KMS-11 (cell line): ENCODE measurements around the gene ZNF680.

ENCODE experiments used
- H2AFZ ChIP-seq: fragments of 200-600 bp; sonication (generic); 2 replicates; pipeline ENCODE4 v1.6.1; 2016; ENCODE audit warnings: antibody characterized with exemption, mixed run types, low read depth
- H3K27ac ChIP-seq: fragments of 200-600 bp; sonication (generic); 2 replicates; pipeline ENCODE4 v1.6.1; 2016; ENCODE audit warnings: mild to moderate bottlenecking, mixed run types
- H3K27me3 ChIP-seq: fragments of 200-600 bp; sonication (generic); 2 replicates; pipeline ENCODE4 v1.6.1; 2017; ENCODE audit warnings: mild to moderate bottlenecking, low read depth, mixed run types, moderate library complexity; ENCODE audit not compliant: insufficient read depth
- H3K36me3 ChIP-seq: fragments of 200-600 bp; sonication (generic); 2 replicates; pipeline ENCODE4 v1.6.1; 2017; ENCODE audit warnings: mild to moderate bottlenecking, mixed run types; ENCODE audit not compliant: insufficient read depth
- H3K4me1 ChIP-seq: fragments of 200-600 bp; sonication (generic); 2 replicates; pipeline ENCODE4 v1.6.1; 2016; ENCODE audit warnings: mild to moderate bottlenecking, low read depth, mixed run types; ENCODE audit not compliant: poor library complexity, severe bottlenecking
- H3K4me2 ChIP-seq: fragments of 200-600 bp; sonication (generic); 2 replicates; pipeline ENCODE4 v1.7.0; 2016; ENCODE audit warnings: mild to moderate bottlenecking, mixed run types
- H3K4me3 ChIP-seq: fragments of 200-600 bp; sonication (generic); IDR thresholded peaks from 2 replicates; pipeline ENCODE4 v1.6.1; 2017; ENCODE audit warnings: low read depth, low read length, mixed read lengths; ENCODE audit not compliant: insufficient read depth
- H3K79me2 ChIP-seq: fragments of 200-600 bp; sonication (generic); 2 replicates; pipeline ENCODE4 v1.6.1; 2016; ENCODE audit warnings: low read depth, mixed run types; ENCODE audit not compliant: insufficient read depth
- H3K9ac ChIP-seq: fragments of 200-600 bp; sonication (generic); 2 replicates; pipeline ENCODE4 v1.6.1; 2016; ENCODE audit warnings: mild to moderate bottlenecking, mixed run types
- H4K20me1 ChIP-seq: fragments of 200-600 bp; sonication (generic); 2 replicates; pipeline ENCODE4 v1.6.1; 2016; ENCODE audit warnings: mild to moderate bottlenecking, mixed run types; ENCODE audit not compliant: insufficient read depth
- TF ChIP-seq, protein P1 (sequence below): fragments of 200-600 bp; sonication (generic); conservative IDR thresholded peaks from 2 replicates; pipeline ENCODE4 v1.6.1; 2017; ENCODE audit warnings: low read depth, mild to moderate bottlenecking, antibody characterized with exemption, low read length, moderate library complexity, mixed read lengths

ZNF680 gene

DNA sequence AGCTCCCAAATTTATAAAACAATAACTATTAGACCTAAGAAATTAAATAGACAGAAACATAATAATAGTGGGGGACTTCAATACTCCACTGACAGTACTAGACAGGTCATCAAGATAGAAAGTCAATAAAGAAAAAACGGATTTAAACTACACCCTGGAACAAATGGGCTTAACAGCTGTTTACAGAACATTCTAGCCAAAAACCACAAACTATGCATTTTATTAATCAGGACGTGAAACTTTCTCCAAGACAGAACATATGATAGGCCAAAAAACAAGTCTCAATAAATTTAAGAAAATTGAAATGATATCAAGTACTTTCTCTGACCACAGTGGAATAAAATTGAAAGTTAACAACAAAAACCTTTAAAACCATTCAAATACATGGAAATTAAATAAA is 46.4 kb downstream of the ZNF680 start:
- H2AFZ ChIP-seq, result no peak overlapping the region
- TF ChIP-seq, protein P1, sequence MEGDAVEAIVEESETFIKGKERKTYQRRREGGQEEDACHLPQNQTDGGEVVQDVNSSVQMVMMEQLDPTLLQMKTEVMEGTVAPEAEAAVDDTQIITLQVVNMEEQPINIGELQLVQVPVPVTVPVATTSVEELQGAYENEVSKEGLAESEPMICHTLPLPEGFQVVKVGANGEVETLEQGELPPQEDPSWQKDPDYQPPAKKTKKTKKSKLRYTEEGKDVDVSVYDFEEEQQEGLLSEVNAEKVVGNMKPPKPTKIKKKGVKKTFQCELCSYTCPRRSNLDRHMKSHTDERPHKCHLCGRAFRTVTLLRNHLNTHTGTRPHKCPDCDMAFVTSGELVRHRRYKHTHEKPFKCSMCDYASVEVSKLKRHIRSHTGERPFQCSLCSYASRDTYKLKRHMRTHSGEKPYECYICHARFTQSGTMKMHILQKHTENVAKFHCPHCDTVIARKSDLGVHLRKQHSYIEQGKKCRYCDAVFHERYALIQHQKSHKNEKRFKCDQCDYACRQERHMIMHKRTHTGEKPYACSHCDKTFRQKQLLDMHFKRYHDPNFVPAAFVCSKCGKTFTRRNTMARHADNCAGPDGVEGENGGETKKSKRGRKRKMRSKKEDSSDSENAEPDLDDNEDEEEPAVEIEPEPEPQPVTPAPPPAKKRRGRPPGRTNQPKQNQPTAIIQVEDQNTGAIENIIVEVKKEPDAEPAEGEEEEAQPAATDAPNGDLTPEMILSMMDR, result no peak

DNA sequence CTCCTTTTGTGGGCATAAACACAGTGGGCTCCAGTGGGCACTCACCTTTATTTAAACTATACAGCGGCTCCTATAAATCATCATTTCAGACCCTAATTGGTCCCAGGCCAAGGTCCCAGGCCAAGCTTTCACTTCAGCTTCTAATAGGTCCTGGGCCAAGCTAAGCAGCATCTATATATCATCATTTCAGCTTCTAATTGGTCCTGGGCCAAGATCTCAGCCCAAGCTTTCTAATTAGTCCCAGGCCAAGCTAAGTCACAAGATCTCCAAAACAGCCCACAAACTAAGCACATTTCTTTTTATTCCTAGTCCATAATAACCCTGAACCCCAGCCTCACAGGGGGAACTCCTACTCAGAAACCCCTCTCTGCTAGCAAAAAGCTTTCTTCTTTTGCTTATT is 47.1 kb downstream of the ZNF680 start:
- TF ChIP-seq, protein P1, result no peak
- Histone ChIP-seq H3K79me2 (no peaks in the 10 kb centered on the region), H3K4me2 (no peak overlapping the region), H3K4me1 (no peaks in the 10 kb centered on the region), H3K9ac (no peak overlapping the region), H4K20me1 (no peaks in the 10 kb centered on the region), H3K4me3 (no peak overlapping the region), H3K27me3 (no peaks in the 10 kb centered on the region), H3K36me3 (no peaks in the 10 kb centered on the region), H3K27ac (no peak overlapping the region), H2AFZ (no peak overlapping the region)

More for the DNA sequence above, 46.4 kb downstream of the ZNF680 start:
- no peak overlapping the region for H3K4me3 ChIP-seq
- no peaks in the 10 kb centered on the region for H3K79me2 ChIP-seq
- no peak overlapping the region for H3K27ac ChIP-seq
- H3K36me3 ChIP-seq, result no peaks in the 10 kb centered on the region
- H3K4me2 ChIP-seq, result no peak overlapping the region
- no peaks in the 10 kb centered on the region for H3K27me3 ChIP-seq
- H3K4me1 ChIP-seq, result no peaks in the 10 kb centered on the region
- H3K9ac ChIP-seq, result no peak overlapping the region
- H4K20me1 ChIP-seq, result no peaks in the 10 kb centered on the region

DNA sequence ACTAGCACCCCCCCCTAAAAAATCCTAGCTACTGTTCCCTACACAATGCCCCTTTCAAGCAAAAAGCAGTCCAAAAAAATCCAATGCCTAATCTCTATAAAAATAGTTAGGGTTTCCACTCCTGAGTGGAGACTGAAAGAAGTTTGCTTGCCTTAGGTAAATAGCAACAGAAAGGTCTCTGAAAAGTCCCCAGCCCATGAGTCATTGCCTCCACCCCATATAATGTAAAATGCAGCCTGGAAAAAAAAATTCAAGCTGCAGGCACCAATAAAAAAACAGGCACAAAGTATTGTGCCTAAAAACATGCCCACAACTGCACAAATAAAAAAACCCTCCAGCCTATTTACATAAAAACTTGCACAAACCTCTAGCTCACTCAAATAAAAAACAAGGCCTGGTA is 47.5 kb downstream of the ZNF680 start:
- H3K36me3 ChIP-seq, result no peaks in the 10 kb centered on the region
- no peak overlapping the region for H3K9ac ChIP-seq
- H3K4me2 ChIP-seq, result no peak overlapping the region
- H3K79me2 ChIP-seq, result no peaks in the 10 kb centered on the region
- H3K4me3 ChIP-seq, result no peak overlapping the region
- H3K4me1 ChIP-seq, result no peaks in the 10 kb centered on the region
- no peaks in the 10 kb centered on the region for H4K20me1 ChIP-seq
- no peak overlapping the region for H2AFZ ChIP-seq
- TF ChIP-seq, protein P1, result no peak
- H3K27me3 ChIP-seq, result no peaks in the 10 kb centered on the region
- H3K27ac ChIP-seq, result no peak overlapping the region

DNA sequence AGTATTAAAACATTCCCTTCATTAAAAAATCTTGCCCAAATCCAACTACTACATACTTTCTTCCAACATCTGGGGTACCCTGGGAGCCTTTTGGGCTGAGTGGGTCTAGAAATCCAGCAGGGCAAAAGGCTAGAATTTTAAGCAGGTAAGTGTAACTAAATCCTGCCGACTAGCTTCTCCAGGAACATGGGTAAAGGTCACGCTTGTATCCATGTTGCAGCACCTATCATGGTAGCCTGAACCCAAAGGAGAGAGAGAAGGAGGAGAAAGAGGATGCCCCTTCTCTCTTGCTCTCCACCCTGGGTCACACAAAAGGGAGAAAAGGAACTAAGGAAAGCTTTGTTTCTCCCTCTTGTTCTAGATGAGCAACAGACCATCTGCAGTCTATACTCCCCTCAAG is 53.3 kb downstream of the ZNF680 start:
- TF ChIP-seq, protein P1, result no peak
- H3K4me2 ChIP-seq, result no peak overlapping the region
- H3K79me2 ChIP-seq, result no peaks in the 10 kb centered on the region
- H3K27me3 ChIP-seq, result no peaks in the 10 kb centered on the region
- H3K4me3 ChIP-seq, result no peak overlapping the region
- no peaks in the 10 kb centered on the region for H3K36me3 ChIP-seq
- H4K20me1 ChIP-seq, result no peaks in the 10 kb centered on the region
- no peaks in the 10 kb centered on the region for H3K4me1 ChIP-seq
- no peak overlapping the region for H3K9ac ChIP-seq
- no peak overlapping the region for H3K27ac ChIP-seq
- H2AFZ ChIP-seq, result no peak overlapping the region
